ENCODE data around the gene COL18A1. TPM values are rescaled to one million over a fixed set of nuclear protein-coding genes. Genes with fewer than 3 reads are reported as not detected.

COL18A1 gene
- total and polyA plus RNA-seq, 2 donors (not counting 1 experiment from before 2014, with no cell fraction given), result 15.6 to 24.7 TPM

- TF ChIP-seq, protein P1, sequence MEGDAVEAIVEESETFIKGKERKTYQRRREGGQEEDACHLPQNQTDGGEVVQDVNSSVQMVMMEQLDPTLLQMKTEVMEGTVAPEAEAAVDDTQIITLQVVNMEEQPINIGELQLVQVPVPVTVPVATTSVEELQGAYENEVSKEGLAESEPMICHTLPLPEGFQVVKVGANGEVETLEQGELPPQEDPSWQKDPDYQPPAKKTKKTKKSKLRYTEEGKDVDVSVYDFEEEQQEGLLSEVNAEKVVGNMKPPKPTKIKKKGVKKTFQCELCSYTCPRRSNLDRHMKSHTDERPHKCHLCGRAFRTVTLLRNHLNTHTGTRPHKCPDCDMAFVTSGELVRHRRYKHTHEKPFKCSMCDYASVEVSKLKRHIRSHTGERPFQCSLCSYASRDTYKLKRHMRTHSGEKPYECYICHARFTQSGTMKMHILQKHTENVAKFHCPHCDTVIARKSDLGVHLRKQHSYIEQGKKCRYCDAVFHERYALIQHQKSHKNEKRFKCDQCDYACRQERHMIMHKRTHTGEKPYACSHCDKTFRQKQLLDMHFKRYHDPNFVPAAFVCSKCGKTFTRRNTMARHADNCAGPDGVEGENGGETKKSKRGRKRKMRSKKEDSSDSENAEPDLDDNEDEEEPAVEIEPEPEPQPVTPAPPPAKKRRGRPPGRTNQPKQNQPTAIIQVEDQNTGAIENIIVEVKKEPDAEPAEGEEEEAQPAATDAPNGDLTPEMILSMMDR (IDR thresholded peaks at IDR 0.05), result no peak
- TF ChIP-seq EZH2 (IDR thresholded peaks at IDR 0.05; ENCODE audit: borderline replicate concordance, insufficient read depth, low read depth, low read length, poor library complexity, severe bottlenecking), result no peak
- Mint-ChIP-seq H3K4me1 (no peaks in the 10 kb centered on the region), H3K27me3 (peaks cover 14% of the 10 kb centered on the region), H3K27ac (no peak overlapping the region), H3K9me3 (ENCODE audit: insufficient read depth) (peaks cover 5% of the 10 kb centered on the region), H3K4me3 (no peak overlapping the region)
- DNase-seq, result no peak
- WGBS (ENCODE audit: insufficient coverage), result 52% methylated on average over 7 of the region's 10 CpGs
- Histone ChIP-seq H4K20me1 (ENCODE audit: control insufficient read depth, insufficient read depth, low read length, poor library complexity, severe bottlenecking) (no peaks in the 10 kb centered on the region), H3K4me2 (replicated peaks; ENCODE audit: low read depth, low read length, poor library complexity, severe bottlenecking) (no peak overlapping the region), H2AFZ (ENCODE audit: insufficient read depth, low read depth, low read length, poor library complexity, severe bottlenecking) (no peak overlapping the region), H3K36me3 (replicated peaks in 1 of 2; ENCODE audit: control extremely low read depth in 1 of 2, control insufficient read depth in 1 of 2, extremely low read depth in 1 of 2, insufficient read depth in 2 of 2, low read length in 1 of 2) (no peaks in the 10 kb centered on the region), H3K4me1 (ENCODE audit: control insufficient read depth in 2 of 2, insufficient read depth in 2 of 2, low read length in 2 of 2) (no peaks in the 10 kb centered on the region), H3K27ac (ENCODE audit: low read length in 2 of 2) (no peak overlapping the region), H3K9me3 (ENCODE audit: control extremely low read depth in 1 of 3, control insufficient read depth in 2 of 3, insufficient read depth in 1 of 3, low read length in 2 of 3) (no peaks in the 10 kb centered on the region), H3K4me3 (ENCODE audit: control extremely low read depth in 1 of 5, extremely low read depth in 1 of 5, insufficient read depth in 1 of 5, low read depth in 2 of 5, low read length in 4 of 5) (no peak overlapping the region), H3K79me2 (ENCODE audit: control insufficient read depth, insufficient read depth, low read length) (no peaks in the 10 kb centered on the region), H3K27me3 (replicated peaks in 1 of 4; ENCODE audit: control extremely low read depth in 1 of 4, control insufficient read depth in 3 of 4, insufficient read depth in 4 of 4, low read length in 3 of 4) (no peaks in the 10 kb centered on the region), H3K9ac (ENCODE audit: low read length) (no peak overlapping the region)
- CTCF ChIA-PET, result no interaction called here
- POLR2A ChIA-PET, result no interaction called here
- intact Hi-C loops (cut with micrococcal nuclease), result no loop called here
- no peak for ATAC-seq (ENCODE audit: low read depth)
Measured at GRCh38 chr21:45562402-45562801, 157.4 kb downstream of the COL18A1 start.

DNA sequence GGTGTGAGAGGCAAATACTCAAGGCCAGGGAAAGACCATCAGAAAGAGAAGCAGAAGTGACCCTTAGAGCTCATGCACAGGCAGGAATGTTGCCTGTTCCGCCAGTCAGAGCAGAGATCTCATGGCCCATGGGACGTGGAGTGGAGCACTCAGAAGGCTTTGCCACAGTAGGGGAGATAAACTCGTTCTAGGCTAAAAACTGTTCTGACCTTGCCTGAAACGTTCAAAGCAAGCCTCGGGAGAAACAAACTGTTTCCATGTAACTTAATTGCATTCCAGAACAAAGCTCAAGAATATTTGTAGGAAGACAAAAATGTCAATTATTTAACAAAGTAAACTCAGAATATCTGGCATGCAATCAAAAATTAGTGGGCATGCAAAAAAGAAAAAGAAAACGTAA lies 158.0 kb downstream of the COL18A1 start:
- Histone ChIP-seq H3K9me3 (ENCODE audit: control extremely low read depth in 1 of 3, control insufficient read depth in 2 of 3, insufficient read depth in 1 of 3, low read length in 2 of 3) (no peaks in the 10 kb centered on the region), H2AFZ (ENCODE audit: insufficient read depth, low read depth, low read length, poor library complexity, severe bottlenecking) (no peak overlapping the region), H3K4me2 (replicated peaks; ENCODE audit: low read depth, low read length, poor library complexity, severe bottlenecking) (no peak overlapping the region), H3K4me1 (ENCODE audit: control insufficient read depth in 2 of 2, insufficient read depth in 2 of 2, low read length in 2 of 2) (no peaks in the 10 kb centered on the region), H4K20me1 (ENCODE audit: control insufficient read depth, insufficient read depth, low read length, poor library complexity, severe bottlenecking) (no peaks in the 10 kb centered on the region), H3K27ac (ENCODE audit: low read length in 2 of 2) (no peak overlapping the region), H3K27me3 (replicated peaks in 1 of 4; ENCODE audit: control extremely low read depth in 1 of 4, control insufficient read depth in 3 of 4, insufficient read depth in 4 of 4, low read length in 3 of 4) (no peaks in the 10 kb centered on the region), H3K4me3 (ENCODE audit: control extremely low read depth in 1 of 5, extremely low read depth in 1 of 5, insufficient read depth in 1 of 5, low read depth in 2 of 5, low read length in 4 of 5) (no peak overlapping the region), H3K9ac (ENCODE audit: low read length) (no peak overlapping the region), H3K36me3 (replicated peaks in 1 of 2; ENCODE audit: control extremely low read depth in 1 of 2, control insufficient read depth in 1 of 2, extremely low read depth in 1 of 2, insufficient read depth in 2 of 2, low read length in 1 of 2) (no peaks in the 10 kb centered on the region), H3K79me2 (ENCODE audit: control insufficient read depth, insufficient read depth, low read length) (no peaks in the 10 kb centered on the region)
- ChIA-PET POLR2A (no interaction called here), CTCF (no interaction called here)
- 79% methylated on average over 4 of the region's 6 CpGs for WGBS (ENCODE audit: insufficient coverage)
- intact Hi-C loops (cut with micrococcal nuclease), result no loop called here
- Mint-ChIP-seq H3K27ac (no peak overlapping the region), H3K4me3 (no peak overlapping the region), H3K9me3 (ENCODE audit: insufficient read depth) (peaks cover 5% of the 10 kb centered on the region), H3K27me3 (peaks cover 14% of the 10 kb centered on the region), H3K4me1 (no peaks in the 10 kb centered on the region)
- no peak for DNase-seq
- TF ChIP-seq EZH2 (IDR thresholded peaks at IDR 0.05; ENCODE audit: borderline replicate concordance, insufficient read depth, low read depth, low read length, poor library complexity, severe bottlenecking), result no peak
- TF ChIP-seq, protein P1 (IDR thresholded peaks at IDR 0.05), result no peak
- ATAC-seq (ENCODE audit: low read depth), result no peak

Small RNA genes within 50 kb of the gene (small RNA-seq; reads per million reads assigned to genes)
- gene MIR6815 (ENCODE audit: insufficient read length, low read depth, low replicate concordance) (not detected), gene MTCO1P3 (ENCODE audit: insufficient read length, low read depth, low replicate concordance) (not detected)

Other genes with a start within 250 kb of the COL18A1 start
- gene POFUT2, start 117.3 kb upstream of the COL18A1 start, total RNA-seq, result 38.3 and 44.5 TPM in 2 replicates
- 41.8 and 50.4 TPM in 2 replicates for gene POFUT2, start 117.3 kb upstream of the COL18A1 start, polyA plus RNA-seq
- 10.1 and 15.3 TPM in 2 replicates for gene SLC19A1, start 137.3 kb downstream of the COL18A1 start, total RNA-seq
- 4.0 and 8.7 TPM in 2 replicates for gene SLC19A1, start 137.3 kb downstream of the COL18A1 start, polyA plus RNA-seq
- 2.3 and 2.7 TPM in 2 replicates for gene PCBP3, start 238.6 kb downstream of the COL18A1 start, total RNA-seq
- 0.45 and 1.3 TPM in 2 replicates for gene PCBP3, start 238.6 kb downstream of the COL18A1 start, polyA plus RNA-seq